Loucy (cell line): Measurements from ENCODE around the gene CACNB2.
"Not testable (repeated sequence)": the region's sequence is repeated elsewhere in the genome, so short reads cannot be mapped to it uniquely, and the experiment has no call there.

Experiments used
- H2AFZ ChIP-seq: fragments of 200-600 bp; sonication (generic); 2 replicates; pipeline ENCODE4 v1.6.0; 2016; ENCODE audit warnings: antibody characterized with exemption, mild to moderate bottlenecking, low read length, moderate library complexity
- H3F3A ChIP-seq: fragments of 200-600 bp; 2 replicates; pipeline ENCODE4 v1.6.0; 2016; ENCODE audit warnings: antibody characterized with exemption, low read depth, mild to moderate bottlenecking
- H3K27me3 ChIP-seq: fragments of 200-600 bp; sonication (generic); 2 replicates; pipeline ENCODE4 v1.6.1; 2014; ENCODE audit warnings: low read length, mild to moderate bottlenecking; ENCODE audit not compliant: insufficient read depth, poor library complexity, severe bottlenecking
- H3K36me3 ChIP-seq: fragments of 200-600 bp; sonication (generic); 2 replicates; pipeline ENCODE4 v1.6.1; 2016; ENCODE audit warnings: low read length; ENCODE audit not compliant: insufficient read depth
- H3K4me1 ChIP-seq: fragments of 200-600 bp; sonication (generic); 2 replicates; pipeline ENCODE4 v1.5.1; 2014; ENCODE audit warnings: low read length, mild to moderate bottlenecking; ENCODE audit not compliant: insufficient read depth, poor library complexity, severe bottlenecking
- H3K4me2 ChIP-seq: fragments of 200-600 bp; sonication (generic); 2 replicates; pipeline ENCODE4 v1.6.0; 2014; ENCODE audit warnings: antibody characterized with exemption, low read length, low read depth, mild to moderate bottlenecking; ENCODE audit not compliant: poor library complexity, severe bottlenecking
- H3K4me3 ChIP-seq: fragments of 200-600 bp; sonication (generic); 2 replicates; pipeline ENCODE4 v1.5.1; 2014; ENCODE audit warnings: low read length, mild to moderate bottlenecking, mixed read lengths; ENCODE audit not compliant: poor library complexity, severe bottlenecking
- H3K79me2 ChIP-seq: fragments of 200-600 bp; sonication (generic); 2 replicates; pipeline ENCODE4 v1.6.1; 2014; ENCODE audit warnings: low read length; ENCODE audit not compliant: insufficient read depth
- H3K9ac ChIP-seq: fragments of 200-600 bp; sonication (generic); 2 replicates; pipeline ENCODE4 v1.6.0; 2014; ENCODE audit warnings: mild to moderate bottlenecking, low read depth, low read length, moderate library complexity; ENCODE audit not compliant: poor library complexity, severe bottlenecking
- H3K9me2 ChIP-seq: fragments of 200-600 bp; sonication (generic); replicated peaks from 2 replicates; pipeline ENCODE4 v1.6.1; 2016; ENCODE audit warnings: low read depth, low read length, mixed read lengths
- H3K9me3 ChIP-seq: fragments of 200-600 bp; sonication (generic); 2 replicates; pipeline ENCODE4 v1.6.1; 2014; ENCODE audit warnings: mild to moderate bottlenecking, antibody characterized with exemption, low read length, low read depth; ENCODE audit not compliant: insufficient read depth
- H4K20me1 ChIP-seq: fragments of 200-600 bp; sonication (generic); 2 replicates; pipeline ENCODE4 v1.6.0; 2014; ENCODE audit warnings: antibody characterized with exemption, low read length, mild to moderate bottlenecking; ENCODE audit not compliant: insufficient read depth, poor library complexity, severe bottlenecking
- EZH2phosphoT487 ChIP-seq: fragments of 200-600 bp; IDR thresholded peaks from 2 replicates; pipeline ENCODE4 v1.6.1; 2018; ENCODE audit warnings: antibody characterized with exemption, mild to moderate bottlenecking, moderate library complexity, borderline replicate concordance
- TF ChIP-seq, protein P1 (sequence below): fragments of 200-600 bp; sonication (generic); conservative IDR thresholded peaks from 2 replicates; pipeline ENCODE4 v1.5.1; 2014; ENCODE audit warnings: mild to moderate bottlenecking, antibody characterized with exemption, low read length

Gene CACNB2

DNA sequence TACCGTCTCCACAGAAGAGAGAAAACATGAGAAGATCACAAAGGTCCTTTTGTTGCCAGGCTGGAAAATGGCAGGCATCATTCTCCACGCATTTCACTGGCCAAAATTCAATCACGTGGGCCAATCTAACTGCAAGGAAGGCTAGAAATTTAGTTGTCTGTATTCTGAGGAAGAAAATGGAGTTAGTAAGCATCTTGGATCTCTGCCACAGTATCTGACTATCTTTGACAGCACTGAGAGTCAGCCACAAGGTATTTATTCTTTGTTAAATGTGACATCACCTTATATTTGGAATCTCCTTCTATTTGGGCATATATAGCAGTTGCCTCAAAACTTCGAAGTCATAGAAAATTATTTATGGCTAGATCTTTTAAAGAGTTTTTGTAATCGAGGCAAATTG lies 297.3 kb downstream of the CACNB2 start:
- no peak overlapping the region for H3K9ac ChIP-seq

DNA sequence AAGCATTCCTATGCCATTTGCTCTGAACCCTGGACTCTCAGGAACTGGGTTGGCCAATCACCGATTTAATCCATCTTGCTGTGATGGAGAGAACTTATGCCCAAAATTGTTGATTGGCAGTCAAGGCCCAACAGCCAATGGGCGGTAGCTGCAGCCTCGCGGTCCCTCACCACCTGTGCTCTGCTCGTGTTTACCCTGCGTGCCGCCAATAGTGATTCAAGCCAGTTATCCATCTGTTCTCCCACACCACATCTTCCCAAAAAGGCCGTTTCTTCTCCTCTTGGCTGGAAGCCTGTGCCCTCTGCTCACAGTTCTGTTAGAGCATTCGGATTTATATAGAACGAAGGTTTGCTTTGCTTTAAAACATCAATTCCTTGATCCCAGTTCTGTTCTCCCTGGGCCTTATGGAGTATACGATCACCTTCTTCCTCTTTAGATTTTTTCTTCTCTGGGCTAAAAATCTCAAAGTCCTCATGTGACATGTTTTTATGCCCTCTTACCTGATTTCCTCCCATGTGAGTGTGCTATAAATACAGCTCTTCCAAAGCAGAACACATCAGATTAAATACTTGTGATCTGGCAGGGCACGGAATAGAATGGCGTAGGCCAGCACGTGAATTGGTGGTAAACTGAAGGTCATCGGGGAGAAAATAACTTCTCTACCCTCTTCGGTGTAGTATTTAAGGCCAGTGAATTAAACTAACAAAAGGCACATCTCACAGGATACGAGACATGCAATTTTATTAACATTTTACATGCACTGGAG lies 298.3 kb downstream of the CACNB2 start:
- H3F3A ChIP-seq: no peaks in the 10 kb centered on the region
- TF ChIP-seq, protein P1, sequence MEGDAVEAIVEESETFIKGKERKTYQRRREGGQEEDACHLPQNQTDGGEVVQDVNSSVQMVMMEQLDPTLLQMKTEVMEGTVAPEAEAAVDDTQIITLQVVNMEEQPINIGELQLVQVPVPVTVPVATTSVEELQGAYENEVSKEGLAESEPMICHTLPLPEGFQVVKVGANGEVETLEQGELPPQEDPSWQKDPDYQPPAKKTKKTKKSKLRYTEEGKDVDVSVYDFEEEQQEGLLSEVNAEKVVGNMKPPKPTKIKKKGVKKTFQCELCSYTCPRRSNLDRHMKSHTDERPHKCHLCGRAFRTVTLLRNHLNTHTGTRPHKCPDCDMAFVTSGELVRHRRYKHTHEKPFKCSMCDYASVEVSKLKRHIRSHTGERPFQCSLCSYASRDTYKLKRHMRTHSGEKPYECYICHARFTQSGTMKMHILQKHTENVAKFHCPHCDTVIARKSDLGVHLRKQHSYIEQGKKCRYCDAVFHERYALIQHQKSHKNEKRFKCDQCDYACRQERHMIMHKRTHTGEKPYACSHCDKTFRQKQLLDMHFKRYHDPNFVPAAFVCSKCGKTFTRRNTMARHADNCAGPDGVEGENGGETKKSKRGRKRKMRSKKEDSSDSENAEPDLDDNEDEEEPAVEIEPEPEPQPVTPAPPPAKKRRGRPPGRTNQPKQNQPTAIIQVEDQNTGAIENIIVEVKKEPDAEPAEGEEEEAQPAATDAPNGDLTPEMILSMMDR: no peak
- no peak for TF ChIP-seq EZH2phosphoT487
- H3K36me3 ChIP-seq: no peaks in the 10 kb centered on the region
- no peaks in the 10 kb centered on the region for H3K27me3 ChIP-seq
- H3K4me3 ChIP-seq: no peak overlapping the region
- no peak overlapping the region for H3K9ac ChIP-seq
- no peaks in the 10 kb centered on the region for H3K4me1 ChIP-seq
- no peaks in the 10 kb centered on the region for H3K79me2 ChIP-seq
- H4K20me1 ChIP-seq: no peaks in the 10 kb centered on the region
- H3K9me3 ChIP-seq: no peaks in the 10 kb centered on the region
- H2AFZ ChIP-seq: no peak overlapping the region
- H3K9me2 ChIP-seq: no peaks in the 10 kb centered on the region
- no peak overlapping the region for H3K4me2 ChIP-seq

More for the DNA sequence above, 297.3 kb downstream of the CACNB2 start:
- Histone ChIP-seq H3K36me3 (no peaks in the 10 kb centered on the region), H3F3A (no peaks in the 10 kb centered on the region), H3K4me2 (no peak overlapping the region), H4K20me1 (no peaks in the 10 kb centered on the region), H3K9me2 (no peaks in the 10 kb centered on the region), H3K27me3 (no peaks in the 10 kb centered on the region), H3K4me3 (no peak overlapping the region), H3K9me3 (no peaks in the 10 kb centered on the region), H3K4me1 (no peaks in the 10 kb centered on the region), H3K79me2 (no peaks in the 10 kb centered on the region), H2AFZ (no peak overlapping the region)
- TF ChIP-seq, protein P1: no peak
- no peak for TF ChIP-seq EZH2phosphoT487

DNA sequence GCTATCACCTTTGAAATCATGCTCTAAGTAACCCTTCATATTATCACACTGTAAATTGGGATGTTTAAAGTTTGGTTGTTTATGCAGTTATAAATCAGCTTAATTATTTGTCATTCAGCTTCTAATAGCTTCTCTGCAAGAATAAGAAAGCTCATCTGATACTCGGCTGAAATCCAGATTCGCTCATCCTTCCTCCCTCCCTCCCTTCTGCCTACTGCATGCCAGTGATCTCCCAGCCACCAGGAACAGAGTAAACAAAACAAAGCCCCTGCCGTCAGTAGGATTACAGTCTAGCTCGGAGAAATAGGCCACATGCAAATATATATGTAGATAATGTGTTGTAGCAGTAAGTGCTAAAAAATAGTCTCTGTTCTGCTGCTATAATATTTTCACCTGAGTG lies 299.4 kb downstream of the CACNB2 start:
- Histone ChIP-seq H3K36me3 (no peaks in the 10 kb centered on the region), H3K4me3 (no peak overlapping the region), H3K27me3 (no peaks in the 10 kb centered on the region), H3K4me1 (no peaks in the 10 kb centered on the region), H3F3A (no peaks in the 10 kb centered on the region), H3K9ac (no peak overlapping the region), H4K20me1 (no peaks in the 10 kb centered on the region), H3K9me3 (no peaks in the 10 kb centered on the region), H3K79me2 (no peaks in the 10 kb centered on the region), H3K4me2 (no peak overlapping the region), H2AFZ (no peak overlapping the region), H3K9me2 (no peaks in the 10 kb centered on the region)
- no peak for TF ChIP-seq EZH2phosphoT487
- TF ChIP-seq, protein P1: no peak

DNA sequence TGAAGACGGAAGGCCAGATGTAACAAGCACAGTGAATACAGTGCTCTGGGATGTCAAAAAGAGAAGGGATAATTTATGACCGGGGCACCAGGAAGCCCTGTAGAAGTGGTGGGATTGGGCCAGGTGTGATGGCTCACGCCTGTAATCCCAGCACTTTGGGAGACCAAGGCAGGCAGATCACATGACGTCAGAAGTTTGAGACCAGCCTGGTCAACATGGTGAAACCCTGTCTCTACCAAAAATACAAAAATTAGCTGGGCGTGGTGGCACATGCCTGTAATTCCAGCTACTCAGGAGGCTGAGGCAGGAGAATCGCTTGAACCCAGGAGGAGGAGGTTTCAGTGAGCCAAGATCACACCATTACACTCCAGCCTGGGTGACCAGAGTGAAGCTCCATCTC lies 305.4 kb downstream of the CACNB2 start:
- not testable (repeated sequence) for H3K4me2 ChIP-seq, H3K9me3 ChIP-seq, H3K36me3 ChIP-seq, H3K9me2 ChIP-seq, H3K4me1 ChIP-seq, H3K9ac ChIP-seq, H4K20me1 ChIP-seq, H3K4me3 ChIP-seq, H3F3A ChIP-seq, H2AFZ ChIP-seq, H3K79me2 ChIP-seq, H3K27me3 ChIP-seq
